DOHH2 (cell line): ENCODE measurements around the gene GLRA3.

ENCODE experiments used
- EZH2phosphoT487 ChIP-seq: fragments of 200-600 bp; sonication (generic); IDR thresholded peaks from 2 replicates; pipeline ENCODE4 v1.6.1; 2017; ENCODE audit warnings: borderline replicate concordance, mild to moderate bottlenecking, antibody characterized with exemption, low read length, moderate library complexity, mixed read lengths
- TF ChIP-seq, protein P1 (sequence below): fragments of 200-600 bp; sonication (generic); IDR thresholded peaks from one replicate; pipeline ENCODE4 v1.5.1; 2014; ENCODE audit warnings: antibody characterized with exemption, mild to moderate bottlenecking, low read depth, low read length; ENCODE audit not compliant: poor library complexity, severe bottlenecking

DNA sequence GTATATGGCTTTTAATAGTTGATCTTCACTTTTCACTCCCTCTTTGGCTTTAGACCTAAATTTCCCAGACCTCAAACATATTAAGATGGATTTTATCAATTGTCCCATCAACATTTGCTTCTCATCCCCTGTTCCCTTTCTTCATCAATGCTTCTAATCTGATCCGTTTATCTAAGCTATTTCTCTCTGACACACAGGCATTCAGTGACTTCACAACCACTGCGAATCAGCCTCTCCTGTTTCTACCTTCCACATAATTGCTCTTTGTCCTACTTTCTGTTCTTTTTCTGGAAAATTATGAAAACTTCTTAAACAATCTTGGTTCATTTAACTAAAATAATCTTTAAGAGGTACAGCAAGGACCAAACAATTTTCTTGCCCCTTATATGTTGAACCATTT lies 115.2 kb downstream of the GLRA3 start:
- TF ChIP-seq, protein P1, sequence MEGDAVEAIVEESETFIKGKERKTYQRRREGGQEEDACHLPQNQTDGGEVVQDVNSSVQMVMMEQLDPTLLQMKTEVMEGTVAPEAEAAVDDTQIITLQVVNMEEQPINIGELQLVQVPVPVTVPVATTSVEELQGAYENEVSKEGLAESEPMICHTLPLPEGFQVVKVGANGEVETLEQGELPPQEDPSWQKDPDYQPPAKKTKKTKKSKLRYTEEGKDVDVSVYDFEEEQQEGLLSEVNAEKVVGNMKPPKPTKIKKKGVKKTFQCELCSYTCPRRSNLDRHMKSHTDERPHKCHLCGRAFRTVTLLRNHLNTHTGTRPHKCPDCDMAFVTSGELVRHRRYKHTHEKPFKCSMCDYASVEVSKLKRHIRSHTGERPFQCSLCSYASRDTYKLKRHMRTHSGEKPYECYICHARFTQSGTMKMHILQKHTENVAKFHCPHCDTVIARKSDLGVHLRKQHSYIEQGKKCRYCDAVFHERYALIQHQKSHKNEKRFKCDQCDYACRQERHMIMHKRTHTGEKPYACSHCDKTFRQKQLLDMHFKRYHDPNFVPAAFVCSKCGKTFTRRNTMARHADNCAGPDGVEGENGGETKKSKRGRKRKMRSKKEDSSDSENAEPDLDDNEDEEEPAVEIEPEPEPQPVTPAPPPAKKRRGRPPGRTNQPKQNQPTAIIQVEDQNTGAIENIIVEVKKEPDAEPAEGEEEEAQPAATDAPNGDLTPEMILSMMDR, result no peak
- no peak for TF ChIP-seq EZH2phosphoT487
